Psoas muscle (tissue), 8 donors: Measurements from ENCODE around the gene PPP2R5B. TPM values are rescaled to one million over a fixed set of nuclear protein-coding genes. Genes with fewer than 3 reads are reported as not detected.

Experiments
- ATAC-seq, 4 donors: fragments of 200-7000 bp; cut with Tn5 transposase; one replicate each; pipeline ENCODE4 v1.9.1; 2020; ENCODE audit warnings: moderate library complexity in 3 of 4, mild to moderate bottlenecking in 2 of 4
- DNase-seq, 2 donors: peaks; one replicate each; pipeline ENCODE4 v3.0.0-alpha.2; 2020
- H3K27ac ChIP-seq: fragments of 200-600 bp; one replicate; pipeline ENCODE4 v1.8.0; 2022
- H3K27me3 ChIP-seq, 3 donors: fragments of 200-600 bp in 1 of 3; one replicate each; pipeline versions ENCODE4 v1.6.1 to v1.8.0; 2013 to 2022; ENCODE audit warnings: low read length in 2 of 3, mild to moderate bottlenecking in 2 of 3, moderate library complexity in 1 of 3; ENCODE audit not compliant: insufficient read depth in 3 of 3
- H3K36me3 ChIP-seq, 2 donors: fragments of 200-600 bp in 1 of 2; one replicate each; pipeline versions ENCODE4 v1.6.1 to v1.8.0; 2013 to 2022; ENCODE audit warnings: low read depth in 1 of 2, mild to moderate bottlenecking in 1 of 2, moderate library complexity in 1 of 2; ENCODE audit not compliant: insufficient read depth in 1 of 2
- H3K4me1 ChIP-seq: fragments of 200-600 bp; one replicate; pipeline ENCODE4 v1.8.0; 2022
- H3K4me3 ChIP-seq: fragments of 200-600 bp; one replicate; pipeline ENCODE4 v1.8.0; 2022; ENCODE audit warnings: mild to moderate bottlenecking
- H3K9me3 ChIP-seq: fragments of 200-600 bp; one replicate; pipeline ENCODE4 v1.8.0; 2022
- WGBS, 3 donors: extraction: QIAGEN DNeasy Blood & Tissue Kit; methylation state at CpG; one replicate each; pipeline versions ENCODE4 v1.1.6 to v1.1.7; 2013; 5-methylcytosine and 5-hydroxymethylcytosine counted together
- intact Hi-C, 2 donors: fragments of 100-400 bp; cut with DNase I; formaldehyde crosslinking; loops; one replicate each; pipeline versions ENCODE4 v1.11.0 to v1.14.2; 2022
- polyA plus RNA-seq, 3 donors: library from polyadenylated mRNA; stranded (reverse); fragments of 200-250 nt; gene quantifications; one replicate each; pipeline ENCODE4 v1.2.3, GENCODE V29; 2013
- total RNA-seq, 4 donors: library from RNA; stranded (reverse); fragmentation: NEBNext Ultra II Directional in 2 of 4; extraction: Animal tissue kit (Norgen Biotek cat#: 25700) in 2 of 4; gene quantifications; one replicate each; pipeline versions ENCODE4 v1.2.1 to v1.2.4, GENCODE V29; 2021 to 2023
- TF ChIP-seq, protein P1 (sequence below): fragments of 200-600 bp; IDR thresholded peaks from one replicate; pipeline ENCODE4 v1.8.0; 2022; ENCODE audit warnings: antibody characterized with exemption
- donor health status: healthy with polysubstance abuse.
- donor health status: DM: no; HTN: no; CAD: no; lungs with moderate emphysema.
- donor health status: Bipolar disorder and iron deficiency.
- donor health status: healthy.
- donor health status: DM: yes; HTN: yes; CAD: no.
- donor health status: DM: no; HTN: no; CAD: no.
- donor health status: DM: no; HTN: no; CAD: no.
- donor health status: DM: yes; HTN: yes; CAD: no.

Gene PPP2R5B
- total and polyA plus RNA-seq, 7 donors, result 13.2 to 36.1 (median 17.2) TPM

DNA sequence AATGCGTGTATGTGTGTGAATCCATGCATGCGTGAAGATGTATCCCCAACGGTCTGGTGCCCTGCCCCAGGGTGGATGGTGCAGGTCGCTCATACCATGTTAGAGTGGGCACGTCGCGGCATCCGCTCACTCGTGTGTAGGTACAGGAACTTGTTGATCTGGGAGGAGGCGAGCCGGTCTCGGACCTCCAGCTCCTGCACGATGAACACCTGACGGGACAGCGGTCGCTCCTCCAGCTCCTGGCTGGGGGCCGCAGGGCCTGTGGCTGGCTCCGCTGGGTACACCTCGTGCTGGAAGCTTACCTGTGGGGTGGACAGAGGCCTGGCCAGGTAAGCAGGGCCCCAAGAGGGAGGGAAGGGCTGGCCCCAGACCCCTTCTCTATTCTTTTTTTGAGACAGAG, 25.9 kb upstream of the PPP2R5B start:
- no peaks in the 10 kb centered on the region for H3K4me1 ChIP-seq
- TF ChIP-seq, protein P1, sequence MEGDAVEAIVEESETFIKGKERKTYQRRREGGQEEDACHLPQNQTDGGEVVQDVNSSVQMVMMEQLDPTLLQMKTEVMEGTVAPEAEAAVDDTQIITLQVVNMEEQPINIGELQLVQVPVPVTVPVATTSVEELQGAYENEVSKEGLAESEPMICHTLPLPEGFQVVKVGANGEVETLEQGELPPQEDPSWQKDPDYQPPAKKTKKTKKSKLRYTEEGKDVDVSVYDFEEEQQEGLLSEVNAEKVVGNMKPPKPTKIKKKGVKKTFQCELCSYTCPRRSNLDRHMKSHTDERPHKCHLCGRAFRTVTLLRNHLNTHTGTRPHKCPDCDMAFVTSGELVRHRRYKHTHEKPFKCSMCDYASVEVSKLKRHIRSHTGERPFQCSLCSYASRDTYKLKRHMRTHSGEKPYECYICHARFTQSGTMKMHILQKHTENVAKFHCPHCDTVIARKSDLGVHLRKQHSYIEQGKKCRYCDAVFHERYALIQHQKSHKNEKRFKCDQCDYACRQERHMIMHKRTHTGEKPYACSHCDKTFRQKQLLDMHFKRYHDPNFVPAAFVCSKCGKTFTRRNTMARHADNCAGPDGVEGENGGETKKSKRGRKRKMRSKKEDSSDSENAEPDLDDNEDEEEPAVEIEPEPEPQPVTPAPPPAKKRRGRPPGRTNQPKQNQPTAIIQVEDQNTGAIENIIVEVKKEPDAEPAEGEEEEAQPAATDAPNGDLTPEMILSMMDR, result no peak
- no peak overlapping the region for H3K4me3 ChIP-seq
- H3K27ac ChIP-seq, result no peak overlapping the region
- H3K27me3 ChIP-seq, result no peaks in the 10 kb centered on the region
- intact Hi-C loops, result no loop called here
- no peaks in the 10 kb centered on the region for H3K9me3 ChIP-seq
- H3K36me3 ChIP-seq, result peaks cover under 1 to 82% of the 10 kb centered on the region in 2 donors
- DNase-seq (no peak), ATAC-seq (no peak)
- WGBS, 3 donors, result 94 to 97% (median 95%) methylated on average over 19 of the region's 19 CpGs

DNA sequence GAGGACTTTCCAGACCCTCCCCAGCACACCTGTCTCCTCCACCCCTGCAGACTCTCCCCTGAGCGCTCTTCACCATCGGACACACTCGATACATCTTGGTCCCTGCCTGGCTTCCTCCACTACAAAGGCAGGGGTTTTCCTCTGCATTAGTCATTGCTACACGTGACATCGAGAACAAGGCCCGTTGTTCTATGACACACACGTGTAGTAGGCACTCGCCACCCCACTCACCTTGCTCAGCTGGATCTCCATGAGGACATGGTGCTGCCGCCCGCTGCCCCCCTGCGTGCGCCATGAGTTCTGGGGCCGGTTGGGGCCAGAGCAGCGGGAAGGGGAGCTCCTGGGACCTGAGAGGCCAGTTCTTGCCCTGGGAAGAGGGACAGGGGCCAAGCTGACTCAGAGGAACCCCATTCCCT, 24.2 kb upstream of the PPP2R5B start:
- H3K27ac ChIP-seq, result no peak overlapping the region
- no peaks in the 10 kb centered on the region for H3K4me1 ChIP-seq
- WGBS, 3 donors, result 79 to 91% (median 82%) methylated on average over 14 of the region's 14 CpGs
- H3K36me3 ChIP-seq, result peaks cover 3 to 92% of the 10 kb centered on the region in 2 donors
- no peak for ATAC-seq
- DNase-seq, result no peak
- H3K4me3 ChIP-seq, result no peak overlapping the region
- intact Hi-C loops, result no loop called here
- TF ChIP-seq, protein P1, result no peak
- H3K9me3 ChIP-seq, result no peaks in the 10 kb centered on the region
- no peaks in the 10 kb centered on the region for H3K27me3 ChIP-seq

DNA sequence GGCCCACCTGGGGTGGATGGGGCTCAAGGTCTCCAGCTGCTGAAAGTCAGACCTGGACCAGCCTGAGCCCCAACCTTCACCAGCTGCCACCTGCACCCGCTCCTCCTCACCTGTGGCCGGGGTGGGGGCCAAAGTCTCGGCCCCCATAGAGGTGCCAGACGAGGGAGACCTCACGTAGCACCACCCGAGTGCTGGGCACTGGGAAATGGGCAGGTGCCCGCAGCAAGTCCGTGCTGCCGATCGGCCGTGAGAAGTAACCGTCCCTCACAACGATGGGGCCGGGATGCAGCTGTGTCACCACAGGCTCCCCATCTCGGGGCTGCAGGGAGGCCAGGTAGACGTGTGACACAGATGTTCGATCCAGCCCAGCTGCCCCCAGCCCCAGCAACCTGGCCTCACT, 23.7 kb upstream of the PPP2R5B start:
- no peaks in the 10 kb centered on the region for H3K9me3 ChIP-seq
- H3K27me3 ChIP-seq, result no peaks in the 10 kb centered on the region
- H3K27ac ChIP-seq, result no peak overlapping the region
- H3K36me3 ChIP-seq, result peaks cover 3 to 97% of the 10 kb centered on the region in 2 donors
- ATAC-seq, result no peak
- no peaks in the 10 kb centered on the region for H3K4me1 ChIP-seq
- intact Hi-C loops, result no loop called here
- no peak overlapping the region for H3K4me3 ChIP-seq
- 89 to 93% (median 93%) methylated on average over 16 to 17 of the region's 17 CpGs for WGBS, 3 donors
- TF ChIP-seq, protein P1, result no peak
- no peak for DNase-seq

DNA sequence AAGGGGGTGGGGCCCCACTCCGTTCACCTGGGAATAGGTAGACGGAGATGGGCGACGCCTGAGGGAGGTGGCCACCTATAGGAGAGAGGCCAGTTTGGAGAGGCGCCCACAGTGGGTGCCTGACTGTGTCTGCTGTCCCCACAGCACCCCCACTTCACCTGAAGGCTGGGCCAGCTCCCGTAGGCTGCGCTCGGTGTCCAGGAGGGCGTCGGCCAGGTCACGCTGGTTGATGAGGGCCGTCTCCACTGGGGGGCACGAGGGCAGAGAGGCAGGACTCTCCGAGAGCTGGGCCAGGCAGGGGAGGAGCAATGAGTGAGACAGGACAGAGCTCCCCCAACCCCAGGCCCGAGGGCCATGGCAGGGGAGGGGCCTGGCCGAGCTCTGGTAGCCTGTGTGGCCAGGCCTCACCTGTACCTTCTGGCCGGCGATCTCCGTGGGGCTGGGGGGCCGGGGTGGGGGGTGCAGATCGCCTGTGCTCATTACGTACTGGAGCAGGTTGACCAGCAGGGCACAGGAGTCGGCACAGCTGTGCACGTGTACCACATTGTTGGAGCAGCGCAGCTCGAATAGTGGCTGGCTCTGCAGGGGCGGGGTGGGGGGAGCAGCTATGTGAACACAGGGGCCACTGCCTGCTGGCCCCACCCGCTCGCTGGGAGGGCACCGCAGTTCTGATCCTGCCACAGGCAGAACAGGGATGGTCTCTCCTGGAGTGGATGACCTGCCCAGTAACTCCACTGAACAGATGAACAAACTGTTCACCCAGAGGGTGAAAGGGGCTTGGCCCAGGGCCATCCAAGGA, 22.2 kb upstream of the PPP2R5B start:
- no peaks in the 10 kb centered on the region for H3K9me3 ChIP-seq
- peaks cover 7 to 98% of the 10 kb centered on the region in 2 donors for H3K36me3 ChIP-seq
- H3K4me1 ChIP-seq, result no peaks in the 10 kb centered on the region
- ATAC-seq (peak in 1 of 4 donors; percentile 3), DNase-seq (no peak)
- no peak overlapping the region for H3K4me3 ChIP-seq
- H3K27ac ChIP-seq, result no peak overlapping the region
- TF ChIP-seq, protein P1, result no peak
- intact Hi-C loops, result no loop called here
- H3K27me3 ChIP-seq, result no peaks in the 10 kb centered on the region
- WGBS, 3 donors, result 87 to 89% (median 87%) methylated on average over 26 to 30 of the region's 30 CpGs
